ENCODE results near the gene CRHR1. TPM values are rescaled to one million over a fixed set of nuclear protein-coding genes. Genes with fewer than 3 reads are reported as not detected.

The CRHR1 gene
- total and polyA plus RNA-seq, 2 experiments from 2014 or later = not detected

DNA sequence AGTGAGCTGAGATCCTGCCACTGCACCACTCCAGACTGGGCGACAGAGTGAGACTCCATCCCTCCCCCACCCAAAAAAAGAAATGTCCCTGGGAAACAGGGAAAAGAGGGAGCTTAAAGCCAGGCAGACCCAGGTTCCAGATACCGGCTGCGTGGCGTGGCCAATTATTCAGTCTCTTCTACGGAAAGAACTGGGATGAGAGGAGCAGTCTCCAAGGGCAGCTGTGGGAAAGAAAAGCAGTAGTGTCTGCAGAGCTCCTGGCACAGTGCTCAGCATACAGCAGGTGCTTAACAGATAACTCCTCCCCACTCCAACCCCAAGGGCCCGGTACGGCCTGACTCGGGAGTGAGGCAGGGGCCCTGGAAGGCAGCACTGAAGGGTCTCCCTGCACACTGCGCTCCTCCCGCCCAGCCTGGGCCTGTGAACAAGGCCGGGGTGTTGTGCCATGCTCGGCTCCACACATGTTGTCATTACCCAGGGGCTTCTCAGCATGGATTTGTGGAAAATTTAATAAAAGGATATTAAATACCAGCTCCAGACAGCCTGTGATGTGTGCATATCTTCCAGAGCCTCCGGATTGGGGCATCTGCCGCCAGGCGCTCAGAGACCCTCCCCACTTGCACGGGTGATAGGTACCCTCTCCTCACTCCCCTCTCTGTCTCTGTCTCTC is 42.9 kb downstream of the CRHR1 start:
- 72 to 76% methylated on average over 16 of the region's 16 CpGs for WGBS, 2 experiments (ENCODE audit: low coverage in 1 of 2, low lambda C conversion rate in 2 of 2, missing lambda C conversion rate in 2 of 2)
- H3K9me2 ChIP-seq (ENCODE audit: insufficient read depth) = no peaks in the 10 kb centered on the region
- H3K4me3 ChIP-seq = no peak overlapping the region
- H3K27ac ChIP-seq = no peak overlapping the region
- H3K27me3 ChIP-seq (replicated peaks; ENCODE audit: insufficient read depth) = no peaks in the 10 kb centered on the region
- no peak overlapping the region for H3K4me2 ChIP-seq (ENCODE audit: unreplicated experiment)
- no peaks in the 10 kb centered on the region for H3K4me1 ChIP-seq (ENCODE audit: insufficient read depth)
- H4K20me1 ChIP-seq (ENCODE audit: insufficient read depth) = no peaks in the 10 kb centered on the region
- in situ Hi-C loops (cut with MboI) = loop anchor here (25.0 kb wide), 1 partner anchor 435 kb away; no protein-coding TSS in a partner anchor
- DNase-seq = no peak
- no peak for TF ChIP-seq EZH2 (IDR thresholded peaks at IDR 0.05; ENCODE audit: insufficient read depth, poor library complexity, severe bottlenecking)
- TF ChIP-seq EZH2phosphoT487 (IDR thresholded peaks at IDR 0.05; ENCODE audit: insufficient read depth, low read depth) = no peak
- no peaks in the 10 kb centered on the region for H3K79me2 ChIP-seq (ENCODE audit: insufficient read depth)
- H3K36me3 ChIP-seq (ENCODE audit: low read depth) = no peaks in the 10 kb centered on the region
- no peak overlapping the region for H2AFZ ChIP-seq
- no peak overlapping the region for H3K9ac ChIP-seq
- H3F3A ChIP-seq (ENCODE audit: insufficient read depth) = no peaks in the 10 kb centered on the region
- no peaks in the 10 kb centered on the region for H3K9me3 ChIP-seq (ENCODE audit: low read depth)

DNA sequence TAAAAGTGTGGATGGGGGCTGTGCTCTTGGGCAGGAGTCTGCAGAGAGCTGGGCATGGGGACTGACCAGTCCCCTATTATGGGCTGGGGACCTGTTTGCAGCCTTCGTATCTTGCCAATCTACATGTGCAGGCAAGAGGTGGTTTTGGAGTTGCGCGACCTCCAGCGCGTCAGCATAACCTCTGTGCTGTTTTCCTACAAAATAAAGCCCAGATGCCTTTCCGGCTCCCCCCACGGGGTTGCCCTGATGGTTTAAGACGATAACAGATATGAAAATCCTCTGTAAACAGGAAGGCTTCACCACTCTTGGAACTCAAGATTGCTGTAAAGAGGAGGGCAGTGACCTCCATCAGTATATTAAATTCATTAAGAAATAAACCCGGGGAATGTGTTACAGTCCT is 44.1 kb downstream of the CRHR1 start:
- Histone ChIP-seq H3K27ac (no peak overlapping the region), H3K9ac (no peak overlapping the region), H3K4me3 (no peak overlapping the region), H3K27me3 (replicated peaks; ENCODE audit: insufficient read depth) (no peaks in the 10 kb centered on the region), H3K9me3 (ENCODE audit: low read depth) (no peaks in the 10 kb centered on the region), H3K36me3 (ENCODE audit: low read depth) (no peaks in the 10 kb centered on the region), H4K20me1 (ENCODE audit: insufficient read depth) (no peaks in the 10 kb centered on the region), H2AFZ (no peak overlapping the region), H3K4me1 (ENCODE audit: insufficient read depth) (no peaks in the 10 kb centered on the region), H3K9me2 (ENCODE audit: insufficient read depth) (no peaks in the 10 kb centered on the region), H3K4me2 (ENCODE audit: unreplicated experiment) (no peak overlapping the region), H3K79me2 (ENCODE audit: insufficient read depth) (no peaks in the 10 kb centered on the region), H3F3A (ENCODE audit: insufficient read depth) (no peaks in the 10 kb centered on the region)
- WGBS, 2 experiments (ENCODE audit: low coverage in 1 of 2, low lambda C conversion rate in 2 of 2, missing lambda C conversion rate in 2 of 2) = 77 to 79% methylated on average over 9 of the region's 9 CpGs
- in situ Hi-C loops (cut with MboI) = loop anchor here (25.0 kb wide), 1 partner anchor 434 kb away; no protein-coding TSS in a partner anchor
- DNase-seq = no peak
- TF ChIP-seq EZH2 (IDR thresholded peaks at IDR 0.05; ENCODE audit: insufficient read depth, poor library complexity, severe bottlenecking) (no peak), EZH2phosphoT487 (IDR thresholded peaks at IDR 0.05; ENCODE audit: insufficient read depth, low read depth) (no peak)

DNA sequence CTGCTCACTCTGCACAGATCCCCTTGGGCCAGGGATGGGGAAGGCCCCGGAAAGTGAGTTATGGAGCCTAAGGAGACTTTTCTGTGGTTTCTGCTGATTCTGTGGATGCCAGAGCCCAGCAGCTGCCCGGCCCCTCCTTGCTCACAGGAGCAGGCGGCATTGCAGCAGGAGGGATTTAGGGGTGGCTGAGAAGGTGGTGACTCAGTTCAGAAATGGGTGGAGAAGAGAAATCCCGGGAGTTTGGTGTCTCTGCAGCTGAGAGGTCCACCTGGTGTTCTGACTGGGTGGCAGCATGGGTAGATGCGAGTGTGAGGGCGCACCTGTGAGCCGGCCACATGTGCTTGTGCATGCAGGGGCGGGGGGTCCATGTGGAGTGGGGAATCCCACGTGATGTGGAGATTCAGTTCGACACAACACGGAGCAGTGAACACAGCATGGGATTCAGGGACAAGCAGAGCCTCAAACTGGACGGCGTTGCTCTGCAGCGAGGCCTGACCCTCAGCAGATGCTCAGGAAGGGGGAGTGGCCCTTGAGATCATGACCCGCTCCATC is 44.5 kb downstream of the CRHR1 start:
- H4K20me1 ChIP-seq (ENCODE audit: insufficient read depth) = no peaks in the 10 kb centered on the region
- H3K36me3 ChIP-seq (ENCODE audit: low read depth) = no peaks in the 10 kb centered on the region
- H3F3A ChIP-seq (ENCODE audit: insufficient read depth) = no peaks in the 10 kb centered on the region
- H3K27ac ChIP-seq = no peak overlapping the region
- no peaks in the 10 kb centered on the region for H3K79me2 ChIP-seq (ENCODE audit: insufficient read depth)
- DNase-seq = peak; percentile 20
- H3K9me2 ChIP-seq (ENCODE audit: insufficient read depth) = no peaks in the 10 kb centered on the region
- TF ChIP-seq EZH2phosphoT487 (IDR thresholded peaks at IDR 0.05; ENCODE audit: insufficient read depth, low read depth) (no peak), EZH2 (IDR thresholded peaks at IDR 0.05; ENCODE audit: insufficient read depth, poor library complexity, severe bottlenecking) (no peak)
- no peaks in the 10 kb centered on the region for H3K4me1 ChIP-seq (ENCODE audit: insufficient read depth)
- no peaks in the 10 kb centered on the region for H3K9me3 ChIP-seq (ENCODE audit: low read depth)
- H3K4me2 ChIP-seq (ENCODE audit: unreplicated experiment) = no peak overlapping the region
- in situ Hi-C loops (cut with MboI) = loop anchor here (25.0 kb wide), 1 partner anchor 434 kb away; no protein-coding TSS in a partner anchor
- H2AFZ ChIP-seq = no peak overlapping the region
- no peaks in the 10 kb centered on the region for H3K27me3 ChIP-seq (replicated peaks; ENCODE audit: insufficient read depth)
- no peak overlapping the region for H3K4me3 ChIP-seq
- WGBS, 2 experiments (ENCODE audit: low coverage in 1 of 2, low lambda C conversion rate in 2 of 2, missing lambda C conversion rate in 2 of 2) = 59 to 62% methylated on average over 14 to 15 of the region's 15 CpGs
- no peak overlapping the region for H3K9ac ChIP-seq

- H3K27me3 ChIP-seq (replicated peaks; ENCODE audit: insufficient read depth) = peaks cover 4% of the 10 kb centered on the region; the same call in 1 of the 2 replicates
- in situ Hi-C loops (cut with MboI) = loop anchor here (5.0 to 25.0 kb wide), 2 partner anchors 192 to 428 kb away; no protein-coding TSS in a partner anchor
These were observed 49.8 kb downstream of the CRHR1 start for GRCh38 chr17:45833920-45834319.

More at GRCh38 chr17:45833920-45834319, 49.8 kb downstream of the CRHR1 start:
- Histone ChIP-seq H3K36me3 (ENCODE audit: low read depth) (no peaks in the 10 kb centered on the region), H2AFZ (no peak overlapping the region), H3K9ac (no peak overlapping the region), H4K20me1 (ENCODE audit: insufficient read depth) (no peaks in the 10 kb centered on the region), H3K4me3 (no peak overlapping the region), H3K27ac (no peak overlapping the region), H3K9me3 (ENCODE audit: low read depth) (no peaks in the 10 kb centered on the region), H3K4me2 (ENCODE audit: unreplicated experiment) (no peak overlapping the region), H3K9me2 (ENCODE audit: insufficient read depth) (no peaks in the 10 kb centered on the region), H3F3A (ENCODE audit: insufficient read depth) (no peaks in the 10 kb centered on the region), H3K4me1 (ENCODE audit: insufficient read depth) (no peaks in the 10 kb centered on the region), H3K79me2 (ENCODE audit: insufficient read depth) (no peaks in the 10 kb centered on the region)
- no peak for TF ChIP-seq EZH2phosphoT487 (IDR thresholded peaks at IDR 0.05; ENCODE audit: insufficient read depth, low read depth)
- no peak for TF ChIP-seq EZH2 (IDR thresholded peaks at IDR 0.05; ENCODE audit: insufficient read depth, poor library complexity, severe bottlenecking)
- no peak for DNase-seq
- 42 to 48% methylated on average over 6 of the region's 6 CpGs for WGBS, 2 experiments (ENCODE audit: low coverage in 1 of 2, low lambda C conversion rate in 2 of 2, missing lambda C conversion rate in 2 of 2)

Data from GM23248 (cell line).